NB4 (cell line): ENCODE data around the gene CTSO.

Experiments used
- CTCF ChIP-seq: IDR thresholded peaks from one replicate; pipeline ENCODE4 v1.5.1; 2012; ENCODE audit warnings: low read depth, low read length
- POLR2A ChIP-seq: IDR thresholded peaks from 2 replicates; pipeline ENCODE4 v1.6.1; 2011; ENCODE audit warnings: mild to moderate bottlenecking; ENCODE audit not compliant: insufficient read length; ENCODE audit errors: extremely low read depth
- TF ChIP-seq, protein P1 (sequence below): IDR thresholded peaks from 2 replicates; pipeline ENCODE4 v1.6.1; 2011; ENCODE audit warnings: low read depth, low read length

GRCh38 chr4:155984106-155984797, 30.6 kb upstream of the CTSO start:
- TF ChIP-seq POLR2A (no peak), CTCF (no peak)
- TF ChIP-seq, protein P1, sequence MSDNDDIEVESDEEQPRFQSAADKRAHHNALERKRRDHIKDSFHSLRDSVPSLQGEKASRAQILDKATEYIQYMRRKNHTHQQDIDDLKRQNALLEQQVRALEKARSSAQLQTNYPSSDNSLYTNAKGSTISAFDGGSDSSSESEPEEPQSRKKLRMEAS, result no peak
